Karpas-422 (cell line): ENCODE results near the gene LRRC15. TPM values are rescaled to one million over a fixed set of nuclear protein-coding genes. Genes with fewer than 3 reads are reported as not detected.

Experiments used
- DNase-seq: peaks from one replicate; pipeline ENCODE4 v3.0.0-alpha.2; 2015
- H2AFZ ChIP-seq: fragments of 200-600 bp; sonication (generic); 2 replicates; pipeline ENCODE4 v1.6.1; 2014; ENCODE audit warnings: antibody characterized with exemption, low read length, mixed read lengths
- H3K27ac ChIP-seq: fragments of 200-600 bp; sonication (generic); 2 replicates; pipeline ENCODE4 v1.5.1; 2014; ENCODE audit warnings: mild to moderate bottlenecking, low read length, moderate library complexity
- H3K27me3 ChIP-seq: fragments of 200-600 bp; sonication (generic); 2 replicates; pipeline ENCODE4 v1.6.1; 2014; ENCODE audit warnings: low read length, mixed read lengths
- H3K36me3 ChIP-seq: fragments of 200-600 bp; sonication (generic); 2 replicates; pipeline ENCODE4 v1.6.1; 2014; ENCODE audit warnings: low read length, mixed read lengths; ENCODE audit not compliant: insufficient read depth
- H3K4me1 ChIP-seq: fragments of 200-600 bp; sonication (generic); 2 replicates; pipeline ENCODE4 v1.6.1; 2014; ENCODE audit warnings: mild to moderate bottlenecking, low read length, mixed read lengths
- H3K4me2 ChIP-seq: fragments of 200-600 bp; sonication (generic); 2 replicates; pipeline ENCODE4 v1.6.1; 2014; ENCODE audit warnings: low read length, low read depth, mild to moderate bottlenecking; ENCODE audit not compliant: poor library complexity, severe bottlenecking
- H3K4me3 ChIP-seq: fragments of 200-600 bp; sonication (generic); 2 replicates; pipeline ENCODE4 v1.5.1; 2014; ENCODE audit warnings: mild to moderate bottlenecking, antibody characterized with exemption, low read length, mixed read lengths
- H3K79me2 ChIP-seq: fragments of 200-600 bp; sonication (generic); 2 replicates; pipeline ENCODE4 v1.6.1; 2014; ENCODE audit warnings: mild to moderate bottlenecking, low read length, mixed read lengths
- H3K9ac ChIP-seq: fragments of 200-600 bp; sonication (generic); 2 replicates; pipeline ENCODE4 v1.6.0; 2014; ENCODE audit warnings: low read length
- H3K9me2 ChIP-seq: fragments of 200-600 bp; sonication (generic), shearing (Covaris generic); replicated peaks from 2 replicates; pipeline ENCODE4 v1.6.0; 2014; ENCODE audit warnings: mild to moderate bottlenecking, low read length, moderate library complexity; ENCODE audit not compliant: insufficient read depth
- H3K9me3 ChIP-seq: fragments of 300-700, 200-600 bp; sonication (generic); 2 replicates; pipeline ENCODE4 v1.6.1; 2014; ENCODE audit warnings: low read length, mixed read lengths
- H4K20me1 ChIP-seq: fragments of 200-600 bp; sonication (generic); 2 replicates; pipeline ENCODE4 v1.6.1; 2014; ENCODE audit warnings: mild to moderate bottlenecking, antibody characterized with exemption, low read length, low read depth; ENCODE audit not compliant: insufficient read depth
- total RNA-seq: library from RNA; depleted of rRNA; stranded (reverse); fragments of >200 nt; shearing (Covaris generic); gene quantifications from 2 replicates; pipeline ENCODE4 v1.2.3, GENCODE V29; 2014; ENCODE audit warnings: low replicate concordance

The LRRC15 gene
- total RNA-seq, 1 experiment from 2014 or later = not detected

DNA sequence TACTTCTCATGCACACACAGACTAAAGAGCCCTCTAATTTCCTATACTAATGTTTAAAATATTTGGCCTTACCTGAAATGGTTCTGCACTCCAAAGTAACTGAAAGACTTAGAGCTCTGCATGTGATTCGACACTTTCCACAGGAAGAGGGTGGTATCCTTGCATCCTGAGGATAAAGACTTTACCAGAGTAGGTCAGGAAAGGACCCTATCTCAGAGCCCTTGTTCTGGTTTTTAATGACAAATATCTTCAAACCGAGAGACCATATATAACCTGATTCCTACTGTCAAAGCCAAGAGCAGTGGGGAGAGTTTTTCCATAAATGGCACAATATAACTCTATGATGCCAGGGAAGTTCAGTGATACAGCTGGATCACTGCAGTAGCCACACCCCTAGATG lies 29.6 kb upstream of the LRRC15 start, which contains the start of gene GP5:
Gene GP5 (minus strand): TSS at position 101 of the 400 bp plus-strand sequence. CDS start 984 bp downstream, outside the sequence.
- Histone ChIP-seq H3K9me2 (no peaks in the 10 kb centered on the region), H3K4me1 (peaks cover 3% of the 10 kb centered on the region), H3K79me2 (no peaks in the 10 kb centered on the region), H3K27ac (no peak within 1 kb of the TSS), H3K4me2 (peak within 1 kb of the TSS; percentile 27), H2AFZ (no peak within 1 kb of the TSS), H3K36me3 (peaks cover 6% of the 10 kb centered on the region; the same call in 1 of the 2 replicates), H3K9ac (no peak within 1 kb of the TSS), H4K20me1 (0 out of 2 replicates have a peak, but pooled peaks cover 2% of the 10 kb centered on the region), H3K4me3 (no peak within 1 kb of the TSS), H3K27me3 (0 out of 2 replicates have a peak, but pooled peaks cover 3% of the 10 kb centered on the region), H3K9me3 (no peaks in the 10 kb centered on the region)
- no peak for DNase-seq

DNA sequence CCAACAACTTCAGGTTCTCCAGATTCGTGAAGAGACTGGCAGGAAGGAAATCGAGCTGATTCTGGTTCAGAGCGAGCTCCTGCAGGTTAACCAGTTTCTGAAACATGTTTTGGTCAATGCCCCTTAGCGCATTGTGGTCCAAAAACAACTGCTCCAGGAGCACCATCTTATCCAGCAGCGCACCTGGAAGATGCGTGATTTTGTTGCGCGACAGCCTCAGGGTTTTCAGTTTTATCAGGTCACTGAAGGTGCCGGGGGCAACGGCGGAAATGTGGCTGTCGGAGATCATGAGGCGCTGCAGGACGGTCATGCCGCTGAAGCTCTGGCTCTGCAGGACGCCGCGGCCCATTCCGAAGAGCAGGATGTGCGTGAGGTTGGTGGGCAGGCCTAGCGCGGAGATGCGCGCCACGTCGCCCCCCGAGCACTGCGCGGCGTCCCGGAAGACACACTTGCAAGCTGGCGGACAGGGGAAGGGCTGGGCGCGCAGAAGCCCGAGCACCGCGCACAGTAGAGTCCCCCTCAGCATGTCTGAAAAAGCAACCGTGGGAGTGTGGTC lies 28.3 kb upstream of the LRRC15 start:
- no peak overlapping the region for H3K9ac ChIP-seq
- H3K9me3 ChIP-seq = no peaks in the 10 kb centered on the region
- no peak overlapping the region for H3K27ac ChIP-seq
- no peak overlapping the region for H2AFZ ChIP-seq
- H4K20me1 ChIP-seq = no peaks in the 10 kb centered on the region
- no peak overlapping the region for H3K4me2 ChIP-seq
- H3K79me2 ChIP-seq = no peaks in the 10 kb centered on the region
- H3K27me3 ChIP-seq = 0 out of 2 replicates have a peak, but pooled peaks cover 3% of the 10 kb centered on the region
- no peaks in the 10 kb centered on the region for H3K9me2 ChIP-seq
- H3K4me1 ChIP-seq = peaks cover 3% of the 10 kb centered on the region
- no peak overlapping the region for H3K4me3 ChIP-seq
- H3K36me3 ChIP-seq = no peaks in the 10 kb centered on the region
- no peak for DNase-seq

DNA sequence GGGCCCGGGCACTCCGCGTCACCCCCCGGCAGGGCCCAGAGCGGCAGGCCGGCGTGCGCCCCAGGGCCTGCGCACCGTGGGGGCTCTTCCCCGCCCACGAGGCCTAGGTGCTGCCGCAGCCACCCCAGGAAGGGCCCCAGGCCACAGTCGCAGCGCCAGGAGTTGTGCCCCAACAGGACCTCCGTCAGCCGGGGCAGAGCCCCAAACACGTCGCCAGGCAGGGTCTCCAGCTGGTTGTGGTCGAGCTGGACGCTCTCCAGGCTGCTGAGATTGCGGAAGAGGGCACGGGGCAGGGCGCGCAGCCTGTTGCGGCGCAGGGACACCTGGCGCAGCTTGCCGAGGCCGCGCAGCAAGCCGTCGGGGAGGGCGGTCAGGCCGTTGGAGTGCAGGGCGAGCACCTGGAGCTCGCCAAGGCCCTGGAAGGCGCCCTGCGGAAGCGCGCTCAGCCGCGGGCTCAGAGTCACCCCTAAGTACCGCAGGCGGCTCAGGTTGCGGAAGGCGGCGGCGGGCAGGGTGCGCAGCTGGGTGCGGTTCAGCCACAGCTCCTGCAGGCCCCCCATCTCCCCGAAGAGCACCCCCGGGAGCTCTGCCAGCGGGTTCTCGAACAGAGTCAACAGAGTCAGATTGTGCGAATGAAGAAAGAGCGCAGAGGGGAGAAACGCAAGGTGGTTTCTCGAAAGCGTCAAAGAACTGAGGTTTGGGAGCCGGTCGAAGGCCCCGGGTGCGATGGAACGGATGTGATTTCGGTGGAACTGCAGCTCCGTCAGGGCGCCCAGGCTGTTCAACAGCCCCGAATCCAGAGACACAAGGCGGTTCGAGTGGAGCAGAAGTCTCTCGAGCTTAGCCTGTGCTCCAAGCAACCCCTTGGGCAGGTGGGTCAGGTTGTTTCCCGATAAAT lies 27.6 kb upstream of the LRRC15 start:
- no peak overlapping the region for H3K9ac ChIP-seq
- H3K4me2 ChIP-seq = no peak overlapping the region
- no peaks in the 10 kb centered on the region for H3K36me3 ChIP-seq
- no peaks in the 10 kb centered on the region for H3K9me2 ChIP-seq
- no peaks in the 10 kb centered on the region for H4K20me1 ChIP-seq
- no peaks in the 10 kb centered on the region for H3K79me2 ChIP-seq
- H3K27ac ChIP-seq = no peak overlapping the region
- peaks cover 3% of the 10 kb centered on the region for H3K4me1 ChIP-seq
- 0 out of 2 replicates have a peak, but pooled peaks cover 3% of the 10 kb centered on the region for H3K27me3 ChIP-seq
- H3K9me3 ChIP-seq = no peaks in the 10 kb centered on the region
- H2AFZ ChIP-seq = no peak overlapping the region
- DNase-seq = no peak
- H3K4me3 ChIP-seq = no peak overlapping the region

DNA sequence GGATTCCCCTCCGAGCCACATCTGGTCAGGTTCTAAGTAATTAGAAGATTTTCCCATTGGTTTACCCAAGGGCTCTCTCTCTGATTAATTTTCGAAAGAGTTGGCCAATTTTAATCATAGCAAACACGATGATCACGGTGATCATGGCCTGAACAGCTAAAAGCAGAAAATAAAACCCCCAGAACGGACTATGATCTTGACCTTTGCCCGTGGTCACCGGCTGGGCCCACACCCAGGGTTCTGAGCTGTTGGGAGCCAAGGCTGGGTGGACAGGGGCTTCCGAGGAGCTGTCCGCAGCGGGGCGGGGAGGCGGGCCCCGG lies 27.0 kb upstream of the LRRC15 start:
- DNase-seq = no peak
- no peak overlapping the region for H3K4me3 ChIP-seq
- H3K4me2 ChIP-seq = no peak overlapping the region
- H3K27me3 ChIP-seq = 0 out of 2 replicates have a peak, but pooled peaks cover 3% of the 10 kb centered on the region
- no peak overlapping the region for H3K9ac ChIP-seq
- no peak overlapping the region for H3K27ac ChIP-seq
- peaks cover 3% of the 10 kb centered on the region for H3K4me1 ChIP-seq
- H3K9me2 ChIP-seq = no peaks in the 10 kb centered on the region
- no peaks in the 10 kb centered on the region for H3K36me3 ChIP-seq
- no peaks in the 10 kb centered on the region for H4K20me1 ChIP-seq
- H2AFZ ChIP-seq = no peak overlapping the region
- no peaks in the 10 kb centered on the region for H3K9me3 ChIP-seq
- H3K79me2 ChIP-seq = no peaks in the 10 kb centered on the region

DNA sequence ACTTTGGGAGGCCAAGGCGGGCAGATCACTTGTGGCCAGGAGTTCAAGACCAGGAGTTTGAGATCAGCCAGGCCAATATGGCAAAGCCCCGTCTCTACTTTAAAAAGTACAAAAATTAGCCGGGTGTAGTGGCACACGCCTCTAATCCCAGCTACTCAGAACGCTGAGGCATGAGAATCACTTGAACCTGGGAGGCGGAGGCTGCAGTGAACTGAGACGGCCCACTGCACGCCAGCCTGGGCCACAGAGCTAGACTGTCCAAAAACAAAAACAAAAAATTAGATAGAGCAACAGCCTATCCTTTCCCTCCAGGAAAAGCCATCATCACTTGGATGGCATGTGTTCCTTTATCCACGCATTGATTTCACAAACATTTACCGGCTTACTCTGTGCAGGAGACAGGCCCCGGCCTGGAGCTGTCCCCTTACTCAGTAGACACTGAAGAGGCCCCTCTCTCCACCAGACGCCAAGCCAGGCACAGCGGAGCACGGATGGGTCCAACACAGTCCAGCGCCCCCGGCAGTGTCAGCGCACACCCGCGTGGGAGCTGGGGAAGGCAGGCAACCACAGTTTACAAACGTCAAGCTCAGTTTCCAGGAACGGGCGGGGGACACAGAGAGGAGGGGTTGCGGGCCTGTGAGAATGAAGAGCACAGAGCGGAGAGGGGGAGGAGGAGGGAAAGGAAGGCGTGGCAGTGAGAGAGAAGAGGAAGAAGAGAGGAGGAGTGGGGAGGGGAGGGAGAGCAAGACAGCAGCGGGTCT lies 26.4 kb upstream of the LRRC15 start:
- Histone ChIP-seq H3K4me1 (peaks cover 3% of the 10 kb centered on the region), H3K9me3 (no peaks in the 10 kb centered on the region), H3K4me3 (no peak overlapping the region), H3K27me3 (0 out of 2 replicates have a peak, but pooled peaks cover 3% of the 10 kb centered on the region), H3K27ac (no peak overlapping the region), H3K9ac (no peak overlapping the region), H3K9me2 (no peaks in the 10 kb centered on the region), H4K20me1 (no peaks in the 10 kb centered on the region), H2AFZ (no peak overlapping the region), H3K4me2 (no peak overlapping the region), H3K36me3 (no peaks in the 10 kb centered on the region), H3K79me2 (no peaks in the 10 kb centered on the region)
- DNase-seq = no peak

DNA sequence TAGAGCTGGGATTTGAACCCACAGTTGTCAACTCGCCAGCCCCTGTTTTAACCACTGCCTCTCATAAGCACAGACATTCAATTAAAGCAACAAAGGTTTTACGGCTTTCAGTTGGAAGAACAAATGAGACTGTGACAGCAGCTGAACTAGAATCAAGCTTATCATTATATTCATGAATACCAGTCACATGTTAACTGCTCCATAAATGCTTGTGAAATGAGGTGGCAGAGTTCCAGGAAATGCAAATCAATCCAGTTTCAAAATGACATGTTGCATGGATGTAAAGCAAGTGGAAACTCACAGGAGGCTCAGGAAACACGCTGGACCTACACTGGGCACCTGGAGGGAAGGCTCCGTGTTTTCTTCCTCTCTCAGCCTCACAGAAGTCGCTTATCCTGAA lies 25.7 kb upstream of the LRRC15 start:
- Histone ChIP-seq H4K20me1 (no peaks in the 10 kb centered on the region), H3K36me3 (no peaks in the 10 kb centered on the region), H3K9me3 (no peaks in the 10 kb centered on the region), H3K9ac (no peak overlapping the region), H3K79me2 (no peaks in the 10 kb centered on the region), H3K4me2 (no peak overlapping the region), H3K4me3 (no peak overlapping the region), H3K4me1 (peaks cover 2% of the 10 kb centered on the region), H3K27ac (no peak overlapping the region), H2AFZ (no peak overlapping the region), H3K27me3 (0 out of 2 replicates have a peak, but pooled peaks cover 3% of the 10 kb centered on the region), H3K9me2 (no peaks in the 10 kb centered on the region)
- DNase-seq = no peak

DNA sequence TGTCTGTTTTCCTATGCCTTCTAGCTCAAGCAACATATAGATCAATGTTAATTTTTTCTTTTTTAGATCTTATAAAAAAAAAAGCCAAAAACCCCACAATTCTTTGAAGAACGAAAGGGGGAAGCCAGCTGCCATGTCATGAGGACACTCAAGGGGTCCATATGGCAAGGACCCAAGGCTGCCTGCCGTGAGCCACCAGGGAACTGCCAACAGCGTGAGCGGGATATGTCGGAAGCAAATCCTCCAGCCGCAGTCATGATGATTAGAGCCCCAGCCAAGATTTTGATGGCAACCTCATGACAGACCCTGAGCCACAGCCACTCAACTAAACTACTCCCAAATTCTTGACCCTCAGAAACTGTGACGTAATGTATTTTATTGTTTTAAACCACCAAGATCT lies 23.0 kb upstream of the LRRC15 start:
- Histone ChIP-seq H3K4me3 (no peak overlapping the region), H3K36me3 (no peaks in the 10 kb centered on the region), H3K4me1 (no peaks in the 10 kb centered on the region), H3K27ac (no peak overlapping the region), H3K27me3 (0 out of 2 replicates have a peak, but pooled peaks cover 3% of the 10 kb centered on the region), H3K79me2 (no peaks in the 10 kb centered on the region), H2AFZ (no peak overlapping the region), H3K4me2 (no peak overlapping the region), H3K9me2 (no peaks in the 10 kb centered on the region), H3K9ac (no peak overlapping the region), H3K9me3 (no peaks in the 10 kb centered on the region), H4K20me1 (no peaks in the 10 kb centered on the region)
- DNase-seq = no peak

DNA sequence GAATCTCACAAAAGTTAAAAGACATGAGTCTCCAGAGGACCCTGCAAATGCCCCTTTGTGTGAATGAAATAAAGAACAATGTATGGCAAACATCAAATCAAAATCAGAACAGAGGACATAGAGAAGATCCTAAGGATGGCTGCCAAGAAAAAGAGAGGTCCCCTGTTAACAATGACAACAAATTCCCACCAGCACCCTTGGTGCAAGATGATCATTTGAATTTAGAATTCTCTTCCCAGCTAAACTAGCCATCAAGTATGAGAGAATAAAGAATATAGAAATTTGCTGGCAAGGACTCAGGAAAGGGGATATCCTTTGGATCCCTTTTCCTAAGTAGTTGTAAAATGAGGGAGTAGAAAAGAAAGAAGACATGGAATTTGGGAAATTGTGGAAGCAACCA lies 21.3 kb upstream of the LRRC15 start:
- no peaks in the 10 kb centered on the region for H3K9me2 ChIP-seq
- no peak overlapping the region for H3K27ac ChIP-seq
- no peak overlapping the region for H3K4me2 ChIP-seq
- no peak overlapping the region for H2AFZ ChIP-seq
- no peak overlapping the region for H3K4me3 ChIP-seq
- no peaks in the 10 kb centered on the region for H3K79me2 ChIP-seq
- DNase-seq = no peak
- H3K4me1 ChIP-seq = no peaks in the 10 kb centered on the region
- no peaks in the 10 kb centered on the region for H4K20me1 ChIP-seq
- no peaks in the 10 kb centered on the region for H3K36me3 ChIP-seq
- H3K27me3 ChIP-seq = 0 out of 2 replicates have a peak, but pooled peaks cover 3% of the 10 kb centered on the region
- no peak overlapping the region for H3K9ac ChIP-seq
- H3K9me3 ChIP-seq = no peaks in the 10 kb centered on the region
